ENCODE data around the gene IDH3A. TPM values are rescaled to one million over a fixed set of nuclear protein-coding genes. Genes with fewer than 3 reads are reported as not detected.
A peak's percentile ranks its signal among the peaks of the same experiment; 100 is the strongest.
"Not testable (repeated sequence)": the region's sequence is repeated elsewhere in the genome, so short reads cannot be mapped to it uniquely, and the experiment has no call there.

IDH3A gene
- total RNA-seq, 8 experiments from 2014 or later = 15.1 to 66.4 (median 26.0) TPM

- peak overlapping the region; percentile 41 to 78 (median 54) for H3K4me3 ChIP-seq
- peaks cover 7 to 10% of the 10 kb centered on the region in 2 donors for H3K4me1 ChIP-seq (replicated peaks in 1 of 2)
- in situ Hi-C loops (cut with MboI; ENCODE audit: low pct_unique_long_range_greater_than_20kb in 2 of 9, low sequenced_read_pairs in 9 of 9, unreplicated experiment in 9 of 9) = loop anchor here in 1 of 9 experiments (10.0 kb wide), 1 partner anchor 114 kb away; no protein-coding TSS in a partner anchor
- H3K27ac ChIP-seq = peak overlapping the region; percentile 12 to 61
- peak in 3 of 8 experiments; percentile 1 to 18 (median 9) for ATAC-seq (replicated peaks in 6 of 8)
- WGBS, 10 experiments = 70 to 89% (median 79%) methylated on average over 2 to 5 of the region's 51 CpGs; no CpG with 5 or more reads in 7 of the 10 experiments
Measured at GRCh38 chr15:78130466-78131294, 18.5 kb upstream of the IDH3A start.

GRCh38 chr15:78131295-78132061 lies 17.7 kb upstream of the IDH3A start, which contains the start of gene CIB2:
CIB2 (minus strand) TSS chr15:78131445; CDS start chr15:78131215, 230 bp downstream.
- H3K27ac ChIP-seq = peak within 1 kb of the TSS; percentile 51 to 74
- H3K4me1 ChIP-seq (replicated peaks in 1 of 2) = peaks cover 7 to 10% of the 10 kb centered on the region in 2 donors
- H3K4me3 ChIP-seq = peak within 1 kb of the TSS; percentile 41 to 78 (median 54)
- WGBS, 10 experiments = 0% methylated on average over 1 to 2 of the region's 79 CpGs; no CpG with 5 or more reads in 6 of the 10 experiments
- ATAC-seq (replicated peaks in 6 of 8) = peak; percentile 91 to 94 (median 92)
- in situ Hi-C loops (cut with MboI; ENCODE audit: low pct_unique_long_range_greater_than_20kb in 2 of 9, low sequenced_read_pairs in 9 of 9, unreplicated experiment in 9 of 9) = loop anchor here in 1 of 9 experiments (10.0 kb wide), 1 partner anchor 113 kb away; no protein-coding TSS in a partner anchor

GRCh38 chr15:78133801-78134200 lies 15.4 kb upstream of the IDH3A start:
- 71 to 100% (median 92%) methylated on average over 1 to 2 of the region's 2 CpGs; no CpG with 5 or more reads in 6 of the 10 experiments for WGBS, 10 experiments
- no peak for ATAC-seq (replicated peaks in 6 of 8)
- no peak overlapping the region for H3K27ac ChIP-seq
- in situ Hi-C loops (cut with MboI; ENCODE audit: low pct_unique_long_range_greater_than_20kb in 2 of 9, low sequenced_read_pairs in 9 of 9, unreplicated experiment in 9 of 9) = loop anchor here in 1 of 9 experiments (10.0 kb wide), 1 partner anchor 111 kb away; no protein-coding TSS in a partner anchor
- peaks cover 7 to 10% of the 10 kb centered on the region in 2 donors for H3K4me1 ChIP-seq (replicated peaks in 1 of 2)
- no peak overlapping the region for H3K4me3 ChIP-seq

- H3K4me3 ChIP-seq = no peak overlapping the region
- H3K27ac ChIP-seq = no peak overlapping the region
- WGBS, 10 experiments = 57 to 100% (median 100%) methylated on average over 1 to 4 of the region's 5 CpGs; no CpG with 5 or more reads in 2 of the 10 experiments
- in situ Hi-C loops (cut with MboI; ENCODE audit: low pct_unique_long_range_greater_than_20kb in 2 of 9, low sequenced_read_pairs in 9 of 9, unreplicated experiment in 9 of 9) = loop anchor here in 1 of 9 experiments (10.0 kb wide), 1 partner anchor 105 kb away; no protein-coding TSS in a partner anchor
- no peak for ATAC-seq (replicated peaks in 6 of 8)
- no peaks in the 10 kb centered on the region for H3K4me1 ChIP-seq (replicated peaks in 1 of 2)
Measured at GRCh38 chr15:78139578-78139977, 9.6 kb upstream of the IDH3A start.

GRCh38 chr15:78140292-78140691 lies 8.9 kb upstream of the IDH3A start:
- Histone ChIP-seq H3K4me3 (no peak overlapping the region), H3K27ac (no peak overlapping the region), H3K4me1 (replicated peaks in 1 of 2) (no peaks in the 10 kb centered on the region)
- ATAC-seq (replicated peaks in 6 of 8) = no peak
- in situ Hi-C loops (cut with MboI; ENCODE audit: low pct_unique_long_range_greater_than_20kb in 2 of 9, low sequenced_read_pairs in 9 of 9, unreplicated experiment in 9 of 9) = no loop called here

- Histone ChIP-seq H3K4me1 (replicated peaks in 1 of 2) (no peaks in the 10 kb centered on the region), H3K4me3 (no peak overlapping the region), H3K27ac (no peak overlapping the region)
- ATAC-seq (replicated peaks in 6 of 8) = no peak
- 42 to 100% (median 81%) methylated on average over 1 to 3 of the region's 3 CpGs; no CpG with 5 or more reads in 5 of the 10 experiments for WGBS, 10 experiments
- in situ Hi-C loops (cut with MboI; ENCODE audit: low pct_unique_long_range_greater_than_20kb in 2 of 9, low sequenced_read_pairs in 9 of 9, unreplicated experiment in 9 of 9) = no loop called here
Measured at GRCh38 chr15:78142332-78142731, 6.8 kb upstream of the IDH3A start.

GRCh38 chr15:78146425-78147154 lies 2.6 kb upstream of the IDH3A start:
- ATAC-seq (replicated peaks in 6 of 8) = no peak
- WGBS, 10 experiments = 71 to 100% (median 83%) methylated on average over 1 to 4 of the region's 4 CpGs; no CpG with 5 or more reads in 3 of the 10 experiments
- H3K4me3 ChIP-seq = no peak overlapping the region
- no peak overlapping the region for H3K27ac ChIP-seq
- in situ Hi-C loops (cut with MboI; ENCODE audit: low pct_unique_long_range_greater_than_20kb in 2 of 9, low sequenced_read_pairs in 9 of 9, unreplicated experiment in 9 of 9) = no loop called here
- H3K4me1 ChIP-seq (replicated peaks in 1 of 2) = peaks cover 4 to 15% of the 10 kb centered on the region in 2 donors

GRCh38 chr15:78147566-78147965 lies 1.6 kb upstream of the IDH3A start:
- in situ Hi-C loops (cut with MboI; ENCODE audit: low pct_unique_long_range_greater_than_20kb in 2 of 9, low sequenced_read_pairs in 9 of 9, unreplicated experiment in 9 of 9) = no loop called here
- Histone ChIP-seq H3K4me3 (no peak overlapping the region), H3K27ac (no peak overlapping the region), H3K4me1 (replicated peaks in 1 of 2) (peaks cover 4 to 15% of the 10 kb centered on the region in 2 donors)
- no peak for ATAC-seq (replicated peaks in 6 of 8)
- 61 to 100% (median 89%) methylated on average over 1 to 4 of the region's 6 CpGs; no CpG with 5 or more reads in 3 of the 10 experiments for WGBS, 10 experiments

- Histone ChIP-seq H3K4me1 (replicated peaks in 1 of 2) (peaks cover 4 to 15% of the 10 kb centered on the region in 2 donors), H3K27ac (no peak overlapping the region), H3K4me3 (peak overlapping the region; percentile 55 to 93 (median 76))
- in situ Hi-C loops (cut with MboI; ENCODE audit: low pct_unique_long_range_greater_than_20kb in 2 of 9, low sequenced_read_pairs in 9 of 9, unreplicated experiment in 9 of 9) = no loop called here
- ATAC-seq (replicated peaks in 6 of 8) = peak; percentile 1 to 12 (median 4)
- 0 to 40% (median 11%) methylated on average over 2 to 14 of the region's 14 CpGs for WGBS, 10 experiments
Measured at GRCh38 chr15:78148392-78149067, 632 bp upstream of the IDH3A start.

- in situ Hi-C loops (cut with MboI; ENCODE audit: low pct_unique_long_range_greater_than_20kb in 2 of 9, low sequenced_read_pairs in 9 of 9, unreplicated experiment in 9 of 9) = no loop called here
- 0 to 40% (median 23%) methylated on average over 1 to 12 of the region's 20 CpGs; no CpG with 5 or more reads in 1 of the 10 experiments for WGBS, 10 experiments
- peak overlapping the region; percentile 53 to 71 for H3K27ac ChIP-seq
- ATAC-seq (replicated peaks in 6 of 8) = peak in 7 of 8 experiments; percentile 0 to 8 (median 1)
- peak overlapping the region; percentile 55 to 93 (median 76) for H3K4me3 ChIP-seq
- H3K4me1 ChIP-seq (replicated peaks in 1 of 2) = peaks cover 4 to 15% of the 10 kb centered on the region in 2 donors
Measured at GRCh38 chr15:78149805-78150751, 916 bp downstream of the IDH3A start.

- in situ Hi-C loops (cut with MboI; ENCODE audit: low pct_unique_long_range_greater_than_20kb in 2 of 9, low sequenced_read_pairs in 9 of 9, unreplicated experiment in 9 of 9); H3K27ac ChIP-seq; H3K4me3 ChIP-seq; ATAC-seq (replicated peaks in 6 of 8): not testable (repeated sequence)
- 80 to 100% (median 100%) methylated on average over 1 to 3 of the region's 8 CpGs; no CpG with 5 or more reads in 5 of the 10 experiments for WGBS, 10 experiments
- H3K4me1 ChIP-seq (replicated peaks in 1 of 2) = peaks cover 4 to 15% of the 10 kb centered on the region in 2 donors
Measured at GRCh38 chr15:78151075-78151474, 1.9 kb downstream of the IDH3A start.

Measured in motor neuron (in vitro differentiated cells).